Endometrial microvascular endothelial cells (primary cell): ENCODE data around the gene FZD7. TPM values are rescaled to one million over a fixed set of nuclear protein-coding genes. Genes with fewer than 3 reads are reported as not detected.

Source experiments
- total RNA-seq: library from RNA; depleted of rRNA; stranded (reverse); fragments of >200 nt; gene quantifications from one replicate; pipeline ENCODE4 v1.2.3, GENCODE V29; 2015; ENCODE audit errors: inconsistent ontology term

FZD7 gene
- total RNA-seq, 1 donor from 2014 or later: 0.28 TPM

Other genes with a start within 250 kb of the FZD7 start
- gene CDK15, start 227.3 kb upstream of the FZD7 start, total RNA-seq: not detected
- not detected for gene KIAA2012, start 39.4 kb downstream of the FZD7 start, total RNA-seq
- gene SUMO1, start 204.7 kb downstream of the FZD7 start, total RNA-seq: 110 TPM
- 139 TPM for gene NOP58, start 231.9 kb downstream of the FZD7 start, total RNA-seq